GM12878 (cell line): ENCODE measurements around the gene LPA. TPM values are rescaled to one million over a fixed set of nuclear protein-coding genes. Genes with fewer than 3 reads are reported as not detected.

Source experiments
- ATAC-seq: fragments of 200-7000 bp; cut with Tn5 transposase; 3 replicates; pipeline ENCODE4 v1.9.1; 2020; ENCODE audit warnings: mild to moderate bottlenecking, moderate library complexity
- BruUV-seq: library from RNA; stranded (reverse); fragments of 400-500 nt; replicated peaks from 2 replicates; lab custom pipeline; 2021; lab: Mats Ljungman, UMichigan
- CTCF ChIA-PET: fragments of 300-600 bp; sonication (Branson Sonifier 250); formaldehyde crosslinking; extraction: SDS; loops from one replicate; lab custom pipeline; 2021; ENCODE audit warnings: inconsistent platforms; lab: Yijun Ruan, JAX
- POLR2A ChIA-PET: fragments of 350-600 bp; formaldehyde crosslinking; extraction: SDS; loops from one replicate; lab custom pipeline; 2021; ENCODE audit warnings: inconsistent platforms; lab: Charles Lee
- RAD21 ChIA-PET: fragments of 300-600 bp; sonication (Branson Sonifier 250); formaldehyde crosslinking; loops from one replicate; lab custom pipeline; 2023; ENCODE audit warnings: antibody characterized with exemption; ENCODE audit not compliant: unreplicated experiment; lab: Charles Lee
- SMC1A ChIA-PET: fragments of 300-600 bp; sonication (Branson Sonifier 250); formaldehyde crosslinking; loops from one replicate; lab custom pipeline; 2023; ENCODE audit not compliant: unreplicated experiment, uncharacterized antibody; lab: Charles Lee
- DNase-seq: peaks from one replicate; pipeline ENCODE4 v3.0.0-alpha.2; 2011; ENCODE audit warnings: low read depth, low spot score
- FAIRE-seq: peaks from 3 replicates; lab custom pipeline; 2011; peaks lifted over from hg19 to GRCh38; lab: Jason Lieb, UNC
- H2AFZ ChIP-seq: 2 replicates; pipeline ENCODE4 v1.6.0; 2011; ENCODE audit warnings: low read depth, low read length, control low read depth; ENCODE audit not compliant: control insufficient read depth
- H3K27ac ChIP-seq: 2 replicates; pipeline ENCODE4 v1.5.1; 2011; ENCODE audit warnings: control low read depth; ENCODE audit not compliant: control insufficient read depth, insufficient read depth
- H3K27me3 ChIP-seq, 2 experiments: replicated peaks in 1 of 2; 2 replicates each; pipeline versions ENCODE4 v1.6.0 to v1.6.1; 2011; ENCODE audit warnings: low read length in 1 of 2; ENCODE audit not compliant: control insufficient read depth in 2 of 2, insufficient read depth in 2 of 2
- H3K36me3 ChIP-seq, 2 experiments: 2 replicates each; pipeline ENCODE4 v1.5.1; 2011; ENCODE audit warnings: low read length in 1 of 2; ENCODE audit not compliant: control insufficient read depth in 2 of 2, insufficient read depth in 2 of 2
- H3K4me1 ChIP-seq: 2 replicates; pipeline ENCODE4 v1.6.1; 2011; ENCODE audit warnings: mild to moderate bottlenecking, low read length, moderate library complexity, mixed read lengths; ENCODE audit not compliant: control insufficient read depth, insufficient read depth
- H3K4me2 ChIP-seq: 2 replicates; pipeline ENCODE4 v1.6.0; 2011; ENCODE audit warnings: control low read depth; ENCODE audit not compliant: control insufficient read depth, insufficient read depth
- H3K4me3 ChIP-seq: fragments of 200-600 bp; sonication (generic); 2 replicates; pipeline ENCODE4 v1.5.1; 2016
- H3K79me2 ChIP-seq: 2 replicates; pipeline ENCODE4 v1.6.0; 2011; ENCODE audit warnings: low read length; ENCODE audit not compliant: control insufficient read depth, insufficient read depth
- H3K9ac ChIP-seq: 2 replicates; pipeline ENCODE4 v1.8.0; 2011; ENCODE audit warnings: low read length, control low read depth, mixed read lengths; ENCODE audit not compliant: control insufficient read depth, insufficient read depth
- H3K9me3 ChIP-seq: replicated peaks from 3 replicates; pipeline ENCODE4 v1.5.1; 2011; ENCODE audit warnings: mild to moderate bottlenecking, low read length; ENCODE audit not compliant: control insufficient read depth, insufficient read depth
- H4K20me1 ChIP-seq: 2 replicates; pipeline ENCODE4 v1.6.0; 2011; ENCODE audit not compliant: control insufficient read depth, insufficient read depth
- BACH1 ChIP-seq: fragments of 450-650 bp; IDR thresholded peaks from 2 replicates; pipeline ENCODE4 v1.6.1; 2017; ENCODE audit warnings: mild to moderate bottlenecking, borderline replicate concordance
- BRCA1 ChIP-seq: IDR thresholded peaks from 2 replicates; pipeline ENCODE4 v1.6.1; 2011; ENCODE audit warnings: low read depth, low read length, improper control_type of control experiment
- E4F1 ChIP-seq: fragments of 450-650 bp; IDR thresholded peaks from 2 replicates; pipeline ENCODE4 v1.6.1; 2018; ENCODE audit warnings: borderline replicate concordance, mild to moderate bottlenecking; ENCODE audit not compliant: partially characterized antibody
- HCFC1 ChIP-seq: fragments of 150-350 bp; IDR thresholded peaks from 2 replicates; pipeline ENCODE4 v1.6.1; 2014; ENCODE audit warnings: low read length
- MEF2B ChIP-seq: fragments of 450-650 bp; IDR thresholded peaks from 2 replicates; pipeline ENCODE4 v1.6.1; 2018; ENCODE audit warnings: mild to moderate bottlenecking, moderate library complexity; ENCODE audit not compliant: partially characterized antibody, poor library complexity, severe bottlenecking
- NRF1 ChIP-seq: conservative IDR thresholded peaks from 2 replicates; pipeline ENCODE4 v1.6.1; 2011; ENCODE audit warnings: mild to moderate bottlenecking, low read depth, low read length, improper control_type of control experiment
- RUNX3 ChIP-seq: IDR thresholded peaks from 2 replicates; pipeline ENCODE4 v1.6.1; 2012; ENCODE audit warnings: low read length, inconsistent platforms
- SUZ12 ChIP-seq: fragments of 200-600 bp; sonication (generic); IDR thresholded peaks from one replicate; pipeline ENCODE4 v1.6.1; 2018; ENCODE audit warnings: antibody characterized with exemption, mild to moderate bottlenecking; ENCODE audit not compliant: unreplicated experiment
- YY1 ChIP-seq: IDR thresholded peaks from 2 replicates; pipeline ENCODE4 v1.6.1; 2011; ENCODE audit warnings: low read depth, mild to moderate bottlenecking, low read length
- ZBTB11 ChIP-seq: fragments of 450-650 bp; formaldehyde crosslinking; IDR thresholded peaks from 2 replicates; pipeline ENCODE4 v1.5.0; 2022; ENCODE audit warnings: mild to moderate bottlenecking, missing genetic modification characterization
- ZNF24 ChIP-seq: fragments of 450-650 bp; IDR thresholded peaks from 2 replicates; pipeline ENCODE4 v1.6.1; 2017; ENCODE audit warnings: antibody characterized with exemption, mild to moderate bottlenecking
- ZNF592 ChIP-seq: fragments of 450-650 bp; IDR thresholded peaks from 2 replicates; pipeline ENCODE4 v1.6.1; 2017; ENCODE audit warnings: mild to moderate bottlenecking, moderate library complexity
- WGBS: methylation state at CpG from one replicate; pipeline ENCODE4 v1.1.6; 2016; ENCODE audit warnings: low lambda C conversion rate; ENCODE audit not compliant: insufficient replicate concordance, insufficient coverage; ENCODE audit errors: missing lambda C conversion rate; 5-methylcytosine and 5-hydroxymethylcytosine counted together
- in situ Hi-C: fragments of 300-500 bp; cut with MboI; formaldehyde crosslinking; loops from 9 replicates; pipeline ENCODE4 v1.14.3; 2018; ENCODE audit warnings: mixed read lengths
- intact Hi-C: fragments of 100-400 bp; cut with micrococcal nuclease; formaldehyde crosslinking; loops from one replicate; pipeline ENCODE4 v1.14.2; 2022; ENCODE audit not compliant: unreplicated experiment
- polyA plus RNA-seq, 11 experiments: library from polyadenylated mRNA; depleted of rRNA in 4 of 11; unstranded in 6 of 11; stranded (reverse) in 5 of 11; fragments of >200 nt; fragmentation: Nextera tagmentation in 4 of 11; fragmentation: Illumina TruSeq in 1 of 11; extraction: Ambion mirVana in 4 of 11; extraction: Trizol in 1 of 11; gene quantifications; 1 replicate in 1 of 11; 2 replicates in 10 of 11; pipeline versions ENCODE4 v1.2.1 to v1.2.3, GENCODE V29; 2011 to 2016; ENCODE audit warnings: inconsistent platforms in 2 of 11, missing spikeins in 2 of 11, low read depth in 1 of 11
- total RNA-seq, 4 experiments: library from RNA; depleted of rRNA in 3 of 4; stranded (reverse); fragments of >200 nt in 3 of 4; fragmentation: Illumina TruSeq in 1 of 4; extraction: Trizol in 1 of 4; gene quantifications; 2 replicates each; pipeline versions ENCODE4 v1.2.1 to v1.2.3, GENCODE V29; 2013 to 2021

LPA gene
- total and polyA plus RNA-seq, 10 of the 15 experiments (the other 5 are each of a cell fraction or from before 2014, with no cell fraction given): 0.03 to 2.8 (median 0.57) TPM

- H3K4me1 ChIP-seq: no peaks in the 10 kb centered on the region
- no peak overlapping the region for H2AFZ ChIP-seq
- no peak overlapping the region for H3K27ac ChIP-seq
- H3K9ac ChIP-seq: no peak overlapping the region
- H4K20me1 ChIP-seq: no peaks in the 10 kb centered on the region
- H3K4me2 ChIP-seq: no peak overlapping the region
- DNase-seq (no peak), FAIRE-seq (no peak), ATAC-seq (no peak)
- no peak overlapping the region for H3K4me3 ChIP-seq
- BruUV-seq: no TSS peak
- RAD21 ChIA-PET: interaction anchor here (0.6 to 2.1 kb wide), 2 partner anchors 13 to 669 kb away, joined by 4 to 7 read pairs; no protein-coding TSS in a partner anchor
- WGBS: 20% methylated on average over 4 of the region's 4 CpGs
- H3K9me3 ChIP-seq: no peaks in the 10 kb centered on the region; the same call in 2 of the 3 replicates
- H3K36me3 ChIP-seq: no peaks in the 10 kb centered on the region
- in situ Hi-C loops (no loop called here), intact Hi-C loops (loop anchor here (5.0 kb wide), 1 partner anchor 670 kb away; no protein-coding TSS in a partner anchor)
- H3K79me2 ChIP-seq: no peaks in the 10 kb centered on the region
- CTCF ChIA-PET: interaction anchor here (1.6 to 3.8 kb wide), 4 partner anchors 11 to 669 kb away, joined by 5 to 69 read pairs (median 12); no protein-coding TSS in a partner anchor
- H3K27me3 ChIP-seq: no peaks in the 10 kb centered on the region
- POLR2A ChIA-PET: no interaction called here
- SMC1A ChIA-PET: interaction anchor here (1.3 to 2.8 kb wide), 2 partner anchors 11 to 601 kb away, joined by 3 to 19 read pairs; no protein-coding TSS in a partner anchor
- TF ChIP-seq SUZ12: no peak
- TF ChIP-seq ZNF24: no peak
- TF ChIP-seq YY1: no peak
- TF ChIP-seq ZBTB11 (CRISPR knock-in tag): no peak
- no peak for TF ChIP-seq HCFC1
- TF ChIP-seq BACH1: no peak
- TF ChIP-seq NRF1: no peak
- no peak for TF ChIP-seq ZNF592
- TF ChIP-seq RUNX3: no peak
- no peak for TF ChIP-seq E4F1
- TF ChIP-seq MEF2B: no peak
- TF ChIP-seq BRCA1: no peak
These were observed 131.8 kb downstream of the LPA start for GRCh38 chr6:160532315-160532714.
